ENCODE results near the gene RABGGTA.

DNA sequence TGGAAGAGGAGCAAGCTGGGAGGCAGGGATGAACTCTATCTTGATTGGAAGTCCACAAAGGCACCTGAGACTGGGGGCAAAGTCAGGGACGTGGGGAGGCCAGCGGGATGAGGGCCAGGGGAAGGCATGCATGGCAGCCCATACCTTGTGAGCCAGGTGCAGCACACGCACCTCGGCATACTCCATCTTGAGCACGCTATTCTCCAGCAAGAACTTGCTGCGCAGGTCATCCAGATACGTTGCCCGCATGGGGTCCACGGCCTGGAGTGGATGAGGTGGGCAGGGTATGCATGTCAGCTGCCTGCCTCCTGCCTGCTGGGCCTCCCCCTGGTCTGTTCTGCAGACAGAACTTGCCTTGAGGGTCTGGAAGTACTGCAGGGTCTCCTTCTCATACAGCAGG is 3.9 kb downstream of the RABGGTA start:
- no peak for TF ChIP-seq KDM5A (IDR thresholded peaks at IDR 0.05)
- no peak for TF ChIP-seq JUN (IDR thresholded peaks at IDR 0.05)
- TF ChIP-seq, protein P1, sequence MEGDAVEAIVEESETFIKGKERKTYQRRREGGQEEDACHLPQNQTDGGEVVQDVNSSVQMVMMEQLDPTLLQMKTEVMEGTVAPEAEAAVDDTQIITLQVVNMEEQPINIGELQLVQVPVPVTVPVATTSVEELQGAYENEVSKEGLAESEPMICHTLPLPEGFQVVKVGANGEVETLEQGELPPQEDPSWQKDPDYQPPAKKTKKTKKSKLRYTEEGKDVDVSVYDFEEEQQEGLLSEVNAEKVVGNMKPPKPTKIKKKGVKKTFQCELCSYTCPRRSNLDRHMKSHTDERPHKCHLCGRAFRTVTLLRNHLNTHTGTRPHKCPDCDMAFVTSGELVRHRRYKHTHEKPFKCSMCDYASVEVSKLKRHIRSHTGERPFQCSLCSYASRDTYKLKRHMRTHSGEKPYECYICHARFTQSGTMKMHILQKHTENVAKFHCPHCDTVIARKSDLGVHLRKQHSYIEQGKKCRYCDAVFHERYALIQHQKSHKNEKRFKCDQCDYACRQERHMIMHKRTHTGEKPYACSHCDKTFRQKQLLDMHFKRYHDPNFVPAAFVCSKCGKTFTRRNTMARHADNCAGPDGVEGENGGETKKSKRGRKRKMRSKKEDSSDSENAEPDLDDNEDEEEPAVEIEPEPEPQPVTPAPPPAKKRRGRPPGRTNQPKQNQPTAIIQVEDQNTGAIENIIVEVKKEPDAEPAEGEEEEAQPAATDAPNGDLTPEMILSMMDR (IDR thresholded peaks at IDR 0.05), result no peak
- no peak for TF ChIP-seq HDAC2 (IDR thresholded peaks at IDR 0.05)
- TF ChIP-seq ZC3H11A (IDR thresholded peaks at IDR 0.05), result no peak
- no peak for TF ChIP-seq RAD21 (conservative IDR thresholded peaks at IDR 0.05 in 1 of 2, IDR thresholded peaks at IDR 0.05 in 1 of 2)
- TF ChIP-seq PHF8 (IDR thresholded peaks at IDR 0.05; ENCODE audit: borderline replicate concordance, low read depth), result no peak
- TF ChIP-seq KDM1A (IDR thresholded peaks at IDR 0.05; ENCODE audit: low read depth), result no peak
